Esophagus muscularis mucosa (tissue), 4 donors: ENCODE results near the gene SLC35E2B.
"Not testable (repeated sequence)": the region's sequence is repeated elsewhere in the genome, so short reads cannot be mapped to it uniquely, and the experiment has no call there.

Experiments used
- EP300 ChIP-seq: sonication (generic); formaldehyde crosslinking; IDR thresholded peaks from one replicate; pipeline ENCODE4 v1.6.1; 2017; ENCODE audit warnings: antibody characterized with exemption
- POLR2A ChIP-seq: fragments of 450-650 bp; IDR thresholded peaks from one replicate; pipeline ENCODE4 v1.6.1; 2017; ENCODE audit warnings: antibody characterized with exemption, moderate library complexity, mild to moderate bottlenecking, low read depth
- TF ChIP-seq, protein P1 (sequence below), 3 experiments: fragments of 200-600 bp in 2 of 3; fragments of 450-650 bp in 1 of 3; sonication (generic) in 2 of 3; IDR thresholded peaks; one replicate each; pipeline ENCODE4 v1.5.1; 2017 to 2019; ENCODE audit warnings: antibody characterized with exemption in 3 of 3, mild to moderate bottlenecking in 2 of 3, moderate library complexity in 1 of 3

DNA sequence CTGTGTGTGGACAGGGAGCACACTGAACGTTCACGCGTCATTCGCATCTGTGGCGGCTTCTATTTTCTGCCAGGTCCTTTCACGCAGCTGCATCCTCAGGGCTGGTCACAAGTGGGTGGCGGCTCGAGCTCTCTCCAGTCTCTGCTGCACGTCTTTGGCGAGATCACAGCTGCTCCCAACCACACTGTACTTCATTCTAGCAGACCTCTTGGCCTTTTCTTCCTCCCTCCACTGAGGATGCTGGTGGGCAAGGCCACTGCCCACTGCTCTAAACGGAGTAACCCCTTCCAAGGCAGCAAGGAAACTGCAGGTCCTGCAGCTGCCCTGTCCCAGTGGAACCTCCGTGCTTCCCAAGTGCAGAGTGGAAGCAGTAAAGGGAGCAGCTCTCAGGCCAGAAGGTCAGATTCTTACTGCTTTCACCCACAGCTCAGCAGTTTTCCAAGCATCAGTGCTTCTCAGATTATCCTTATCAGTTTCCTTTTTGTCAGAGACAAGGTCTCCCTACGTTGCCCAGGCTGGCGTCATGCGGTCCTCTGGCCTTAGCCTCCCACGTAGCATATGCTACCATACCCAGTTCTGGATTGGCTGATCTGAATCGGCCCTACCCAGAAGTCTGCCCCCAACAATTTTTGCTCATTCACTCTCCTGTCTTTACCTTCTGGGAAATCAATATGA is 44.9 kb downstream of the SLC35E2B start:
- TF ChIP-seq POLR2A, EP300: not testable (repeated sequence)
- TF ChIP-seq, protein P1, sequence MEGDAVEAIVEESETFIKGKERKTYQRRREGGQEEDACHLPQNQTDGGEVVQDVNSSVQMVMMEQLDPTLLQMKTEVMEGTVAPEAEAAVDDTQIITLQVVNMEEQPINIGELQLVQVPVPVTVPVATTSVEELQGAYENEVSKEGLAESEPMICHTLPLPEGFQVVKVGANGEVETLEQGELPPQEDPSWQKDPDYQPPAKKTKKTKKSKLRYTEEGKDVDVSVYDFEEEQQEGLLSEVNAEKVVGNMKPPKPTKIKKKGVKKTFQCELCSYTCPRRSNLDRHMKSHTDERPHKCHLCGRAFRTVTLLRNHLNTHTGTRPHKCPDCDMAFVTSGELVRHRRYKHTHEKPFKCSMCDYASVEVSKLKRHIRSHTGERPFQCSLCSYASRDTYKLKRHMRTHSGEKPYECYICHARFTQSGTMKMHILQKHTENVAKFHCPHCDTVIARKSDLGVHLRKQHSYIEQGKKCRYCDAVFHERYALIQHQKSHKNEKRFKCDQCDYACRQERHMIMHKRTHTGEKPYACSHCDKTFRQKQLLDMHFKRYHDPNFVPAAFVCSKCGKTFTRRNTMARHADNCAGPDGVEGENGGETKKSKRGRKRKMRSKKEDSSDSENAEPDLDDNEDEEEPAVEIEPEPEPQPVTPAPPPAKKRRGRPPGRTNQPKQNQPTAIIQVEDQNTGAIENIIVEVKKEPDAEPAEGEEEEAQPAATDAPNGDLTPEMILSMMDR (IDR thresholded peaks at IDR 0.05) = not testable (repeated sequence)
